ENCODE data around the gene ZG16B. TPM values are rescaled to one million over a fixed set of nuclear protein-coding genes. Genes with fewer than 3 reads are reported as not detected.

ZG16B gene
- polyA plus RNA-seq, 4 donors, result 0.42 to 0.50 (median 0.47) TPM; not detected in 1

GRCh38 chr16:2804728-2805127, 25.4 kb upstream of the ZG16B start:
- DNase-seq (ENCODE audit: low read depth in 4 of 4, low spot score in 3 of 4), result no peak

- no peak for DNase-seq (ENCODE audit: low read depth in 4 of 4, low spot score in 3 of 4)
Observed at GRCh38 chr16:2806286-2806685, 23.8 kb upstream of the ZG16B start.

- DNase-seq (ENCODE audit: low read depth in 4 of 4, low spot score in 3 of 4), result no peak
Observed at GRCh38 chr16:2808181-2808580, 21.9 kb upstream of the ZG16B start.

GRCh38 chr16:2809149-2809760, 20.8 kb upstream of the ZG16B start:
- DNase-seq (ENCODE audit: low read depth in 4 of 4, low spot score in 3 of 4), result no peak

GRCh38 chr16:2810651-2811050, 19.5 kb upstream of the ZG16B start:
- DNase-seq (ENCODE audit: low read depth in 4 of 4, low spot score in 3 of 4), result no peak

GRCh38 chr16:2811703-2812471, 18.2 kb upstream of the ZG16B start:
- DNase-seq (ENCODE audit: low read depth in 4 of 4, low spot score in 3 of 4), result no peak

GRCh38 chr16:2813771-2814221, 16.3 kb upstream of the ZG16B start:
- DNase-seq (ENCODE audit: low read depth in 4 of 4, low spot score in 3 of 4), result no peak

- DNase-seq (ENCODE audit: low read depth in 4 of 4, low spot score in 3 of 4), result no peak
Observed at GRCh38 chr16:2814551-2815298, 15.4 kb upstream of the ZG16B start.

GRCh38 chr16:2815299-2815771, 14.8 kb upstream of the ZG16B start:
- no peak for DNase-seq (ENCODE audit: low read depth in 4 of 4, low spot score in 3 of 4)

- DNase-seq (ENCODE audit: low read depth in 4 of 4, low spot score in 3 of 4), result no peak
Observed at GRCh38 chr16:2816751-2817339, 13.3 kb upstream of the ZG16B start, which contains the start of gene PRSS21. Gene PRSS21, plus strand, starts transcription at chr16:2817237. Its CDS starts 32 bp downstream, at chr16:2817269.

GRCh38 chr16:2817340-2818271, 12.5 kb upstream of the ZG16B start:
- no peak for DNase-seq (ENCODE audit: low read depth in 4 of 4, low spot score in 3 of 4)

- no peak for DNase-seq (ENCODE audit: low read depth in 4 of 4, low spot score in 3 of 4)
Observed at GRCh38 chr16:2818272-2818876, 11.7 kb upstream of the ZG16B start.

GRCh38 chr16:2819179-2819938, 10.7 kb upstream of the ZG16B start:
- no peak for DNase-seq (ENCODE audit: low read depth in 4 of 4, low spot score in 3 of 4)

- DNase-seq (ENCODE audit: low read depth in 4 of 4, low spot score in 3 of 4), result no peak
Observed at GRCh38 chr16:2819939-2820835, 9.9 kb upstream of the ZG16B start.

GRCh38 chr16:2820836-2821486, 9.1 kb upstream of the ZG16B start:
- no peak for DNase-seq (ENCODE audit: low read depth in 4 of 4, low spot score in 3 of 4)

GRCh38 chr16:2821487-2822157, 8.5 kb upstream of the ZG16B start:
- no peak for DNase-seq (ENCODE audit: low read depth in 4 of 4, low spot score in 3 of 4)

- no peak for DNase-seq (ENCODE audit: low read depth in 4 of 4, low spot score in 3 of 4)
Observed at GRCh38 chr16:2822158-2822495, 8.0 kb upstream of the ZG16B start.

Data from left renal pelvis (tissue), 4 donors.